CD4-positive, alpha-beta memory T cell (primary cell): Measurements from ENCODE around the gene MACROD2. TPM values are rescaled to one million over a fixed set of nuclear protein-coding genes. Genes with fewer than 3 reads are reported as not detected.

Experiments
- CTCF ChIA-PET: fragments of 350-600 bp; sonication (Branson Sonifier 250); formaldehyde crosslinking; loops from one replicate; lab custom pipeline; 2021; ENCODE audit warnings: inconsistent platforms; ENCODE audit not compliant: partially characterized antibody; lab: Charles Lee
- POLR2A ChIA-PET: fragments of 350-600 bp; sonication (Branson Sonifier 250); formaldehyde crosslinking; loops from one replicate; lab custom pipeline; 2021; ENCODE audit not compliant: partially characterized antibody; lab: Charles Lee
- DNase-seq, 5 donors: peaks; one replicate each; pipeline versions ENCODE4 v3.0.0 to v3.0.0-alpha.2; 2020 to 2022; ENCODE audit warnings: mixed read lengths in 1 of 5
- H3K27ac ChIP-seq: one replicate; pipeline ENCODE4 v1.7.0; 2013; ENCODE audit warnings: low read depth, low read length
- H3K27me3 ChIP-seq: 2 replicates; pipeline ENCODE4 v1.7.0; 2013; ENCODE audit warnings: mild to moderate bottlenecking, low read length, moderate library complexity; ENCODE audit not compliant: insufficient read depth
- H3K36me3 ChIP-seq: 2 replicates; pipeline ENCODE4 v1.7.0; 2013; ENCODE audit warnings: mild to moderate bottlenecking, low read length, moderate library complexity; ENCODE audit not compliant: insufficient read depth
- H3K4me1 ChIP-seq: 2 replicates; pipeline ENCODE4 v1.7.0; 2013; ENCODE audit warnings: mild to moderate bottlenecking, low read length, moderate library complexity; ENCODE audit not compliant: insufficient read depth
- H3K4me3 ChIP-seq, 2 donors: one replicate each; pipeline ENCODE4 v1.7.0; 2013; ENCODE audit warnings: low read length in 2 of 2, mild to moderate bottlenecking in 1 of 2
- H3K9me3 ChIP-seq, 2 donors: one replicate each; pipeline ENCODE4 v1.7.0; 2013; ENCODE audit warnings: low read length in 2 of 2, control low read depth in 1 of 2; ENCODE audit not compliant: control insufficient read depth in 1 of 2
- H3K27ac Mint-ChIP-seq, 7 donors: one replicate each; pipeline ENCODE4 v1.8.0; 2020 to 2021; ENCODE audit warnings: mixed read lengths in 7 of 7, mild to moderate bottlenecking in 6 of 7, inconsistent platforms in 3 of 7, moderate library complexity in 3 of 7
- H3K27me3 Mint-ChIP-seq, 2 donors: one replicate each; pipeline ENCODE4 v1.8.0; 2020 to 2021; ENCODE audit warnings: mixed read lengths in 2 of 2
- H3K36me3 Mint-ChIP-seq, 2 donors: one replicate each; pipeline ENCODE4 v1.8.0; 2020 to 2021; ENCODE audit warnings: mixed read lengths in 2 of 2, inconsistent platforms in 1 of 2, mild to moderate bottlenecking in 1 of 2
- H3K4me1 Mint-ChIP-seq, 4 donors: one replicate each; pipeline ENCODE4 v1.8.0; 2020 to 2021; ENCODE audit warnings: mixed read lengths in 4 of 4, mild to moderate bottlenecking in 1 of 4
- H3K4me3 Mint-ChIP-seq, 8 donors: one replicate each; pipeline ENCODE4 v1.8.0; 2020 to 2021; ENCODE audit warnings: mixed read lengths in 8 of 8, mild to moderate bottlenecking in 7 of 8, moderate library complexity in 6 of 8, inconsistent platforms in 3 of 8
- H3K9me3 Mint-ChIP-seq, 8 donors: one replicate each; pipeline ENCODE4 v1.8.0; 2020 to 2021; ENCODE audit warnings: mixed read lengths in 8 of 8, mild to moderate bottlenecking in 5 of 8, inconsistent platforms in 3 of 8, moderate library complexity in 1 of 8
- intact Hi-C: fragments of 100-400 bp; cut with micrococcal nuclease; formaldehyde crosslinking; loops from one replicate; pipeline ENCODE4 v1.15.1; 2023
- polyA plus RNA-seq, 2 donors: library from polyadenylated mRNA; unstranded; fragments of 300-500 nt; fragmentation: Illumina TruSeq; gene quantifications; one replicate each; pipeline ENCODE4 v1.2.3, GENCODE V29; 2021
- total RNA-seq, 2 experiments: library from RNA; stranded (reverse); gene quantifications; one replicate each; pipeline ENCODE4 v1.2.3, GENCODE V29; 2021

The MACROD2 gene
- total and polyA plus RNA-seq, 4 experiments from 2014 or later, result not detected

- no peak for DNase-seq
- ChIA-PET POLR2A (no interaction called here), CTCF (no interaction called here)
- Mint-ChIP-seq H3K27me3 (no peaks in the 10 kb centered on the region), H3K4me3 (no peak overlapping the region), H3K27ac (no peak overlapping the region), H3K4me1 (no peaks in the 10 kb centered on the region), H3K9me3 (peaks cover 0 to 4% (median 2%) of the 10 kb centered on the region in 8 donors), H3K36me3 (no peaks in the 10 kb centered on the region)
- no peaks in the 10 kb centered on the region for H3K9me3 ChIP-seq
- no peak overlapping the region for H3K27ac ChIP-seq
- H3K4me3 ChIP-seq, result no peak overlapping the region
- H3K36me3 ChIP-seq, result no peaks in the 10 kb centered on the region
- no peaks in the 10 kb centered on the region for H3K4me1 ChIP-seq
- H3K27me3 ChIP-seq, result no peaks in the 10 kb centered on the region
- intact Hi-C loops, result no loop called here
Measured at GRCh38 chr20:16097788-16098187, 2102.5 kb downstream of the MACROD2 start.

GRCh38 chr20:16098890-16099639 lies 2103.7 kb downstream of the MACROD2 start:
- no peak for DNase-seq
- no peaks in the 10 kb centered on the region for H3K36me3 Mint-ChIP-seq
- no peak overlapping the region for H3K4me3 ChIP-seq
- no peaks in the 10 kb centered on the region for H3K9me3 ChIP-seq
- H3K4me3 Mint-ChIP-seq, result no peak overlapping the region
- no peaks in the 10 kb centered on the region for H3K36me3 ChIP-seq
- H3K27me3 Mint-ChIP-seq, result no peaks in the 10 kb centered on the region
- no peak overlapping the region for H3K27ac ChIP-seq
- no peaks in the 10 kb centered on the region for H3K4me1 ChIP-seq
- peaks cover 0 to 4% (median under 1%) of the 10 kb centered on the region in 8 donors for H3K9me3 Mint-ChIP-seq
- ChIA-PET POLR2A (no interaction called here), CTCF (no interaction called here)
- H3K4me1 Mint-ChIP-seq, result no peaks in the 10 kb centered on the region
- no peak overlapping the region for H3K27ac Mint-ChIP-seq
- intact Hi-C loops, result no loop called here
- no peaks in the 10 kb centered on the region for H3K27me3 ChIP-seq

GRCh38 chr20:16100111-16100510 lies 2104.8 kb downstream of the MACROD2 start:
- Mint-ChIP-seq H3K4me3 (no peak overlapping the region), H3K36me3 (no peaks in the 10 kb centered on the region), H3K4me1 (no peaks in the 10 kb centered on the region), H3K9me3 (peaks cover 0 to 4% (median under 1%) of the 10 kb centered on the region in 8 donors), H3K27me3 (no peaks in the 10 kb centered on the region), H3K27ac (no peak overlapping the region)
- POLR2A ChIA-PET, result no interaction called here
- H3K4me1 ChIP-seq, result no peaks in the 10 kb centered on the region
- intact Hi-C loops, result no loop called here
- no peak overlapping the region for H3K4me3 ChIP-seq
- CTCF ChIA-PET, result no interaction called here
- no peaks in the 10 kb centered on the region for H3K27me3 ChIP-seq
- no peak overlapping the region for H3K27ac ChIP-seq
- no peaks in the 10 kb centered on the region for H3K36me3 ChIP-seq
- H3K9me3 ChIP-seq, result no peaks in the 10 kb centered on the region
- DNase-seq, result no peak

DNA sequence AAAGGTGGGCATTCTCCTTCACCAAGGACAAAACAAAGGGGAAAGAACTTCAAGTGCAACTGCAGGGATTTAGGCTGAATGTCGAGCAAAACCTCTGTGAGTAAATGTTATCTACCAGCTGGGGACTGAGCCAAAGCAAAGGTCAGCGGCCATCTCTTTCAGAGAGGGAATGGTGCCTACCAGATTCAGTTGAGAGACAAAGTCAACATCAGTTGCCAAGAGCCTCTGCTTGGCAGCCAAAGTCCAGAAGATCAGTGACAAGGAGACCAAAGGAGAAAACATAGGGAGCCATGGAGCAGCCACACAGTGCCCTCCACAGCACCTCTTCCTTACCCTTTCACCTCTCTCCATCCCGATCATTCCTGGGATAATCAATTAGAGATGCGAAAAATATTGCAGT lies 2105.5 kb downstream of the MACROD2 start:
- no peaks in the 10 kb centered on the region for H3K9me3 ChIP-seq
- H3K4me1 ChIP-seq, result no peaks in the 10 kb centered on the region
- H3K36me3 ChIP-seq, result no peaks in the 10 kb centered on the region
- DNase-seq, result no peak
- no peak overlapping the region for H3K4me3 ChIP-seq
- ChIA-PET CTCF (no interaction called here), POLR2A (no interaction called here)
- intact Hi-C loops, result no loop called here
- H3K9me3 Mint-ChIP-seq, result peaks cover 0 to 6% (median 1%) of the 10 kb centered on the region in 8 donors
- no peak overlapping the region for H3K27ac ChIP-seq
- H3K36me3 Mint-ChIP-seq, result no peaks in the 10 kb centered on the region
- H3K27ac Mint-ChIP-seq, result no peak overlapping the region
- no peaks in the 10 kb centered on the region for H3K27me3 ChIP-seq
- no peaks in the 10 kb centered on the region for H3K4me1 Mint-ChIP-seq
- H3K4me3 Mint-ChIP-seq, result no peak overlapping the region
- H3K27me3 Mint-ChIP-seq, result no peaks in the 10 kb centered on the region

Other genes starting within 250 kb of the MACROD2 start
- gene ESF1, start 210.6 kb upstream of the MACROD2 start, total RNA-seq, result 10 to 100 TPM; 13.5 to 13.8 TPM
- 1 to 10 TPM; 8.9 to 9.4 TPM for gene ESF1, start 210.6 kb upstream of the MACROD2 start, polyA plus RNA-seq
- gene NDUFAF5, start 210.5 kb upstream of the MACROD2 start, total RNA-seq, result 10 to 100 TPM; 23.6 to 26.8 TPM
- gene NDUFAF5, start 210.5 kb upstream of the MACROD2 start, polyA plus RNA-seq, result 1 to 10 TPM; 4.0 to 9.5 TPM
- gene SEL1L2, start 4.9 kb upstream of the MACROD2 start, total RNA-seq, result not detected
- not detected for gene SEL1L2, start 4.9 kb upstream of the MACROD2 start, polyA plus RNA-seq